SHP77 (cell line): ENCODE results near the gene LNX1.

ENCODE experiments used
- DNase-seq, 2 experiments: peaks; one replicate each; lab custom pipeline; 2025; lab: John Stamatoyannopoulos, UW

Gene LNX1

DNA sequence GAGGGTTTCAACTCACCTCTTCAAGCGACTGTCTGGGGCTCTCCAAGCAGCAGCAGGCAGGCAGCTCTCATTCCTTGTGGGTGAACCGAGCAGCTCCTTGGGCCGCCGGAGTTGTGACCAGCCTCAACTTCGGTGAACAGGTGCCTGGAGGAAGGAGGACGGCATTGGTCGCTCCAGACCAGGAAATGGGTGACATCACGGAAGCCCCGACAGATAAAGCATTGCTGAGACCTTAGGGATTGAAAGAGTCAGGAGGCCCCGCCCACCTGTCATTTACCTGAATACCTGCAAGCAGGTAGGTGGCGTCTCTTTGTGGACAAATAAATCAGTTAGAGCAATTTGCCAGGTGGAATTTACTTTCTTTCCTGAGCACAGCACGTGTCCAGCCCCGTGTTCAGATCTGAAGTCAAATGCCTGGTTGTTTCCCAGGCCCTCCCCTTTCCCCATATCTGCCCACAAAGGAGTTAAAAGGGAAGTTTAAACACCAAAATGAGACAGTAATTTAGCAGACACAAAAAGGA, at the start of gene LNX1:
TSS of gene LNX1 (minus strand) at position 115 of the 521 bp plus-strand sequence. CDS start 17,484 bp downstream, outside the sequence.
- DNase-seq, result no peak

GRCh38 chr4:53640576-53641453, 49.5 kb upstream of the LNX1 start:
- DNase-seq, result peak; percentile 54 to 58

DNA sequence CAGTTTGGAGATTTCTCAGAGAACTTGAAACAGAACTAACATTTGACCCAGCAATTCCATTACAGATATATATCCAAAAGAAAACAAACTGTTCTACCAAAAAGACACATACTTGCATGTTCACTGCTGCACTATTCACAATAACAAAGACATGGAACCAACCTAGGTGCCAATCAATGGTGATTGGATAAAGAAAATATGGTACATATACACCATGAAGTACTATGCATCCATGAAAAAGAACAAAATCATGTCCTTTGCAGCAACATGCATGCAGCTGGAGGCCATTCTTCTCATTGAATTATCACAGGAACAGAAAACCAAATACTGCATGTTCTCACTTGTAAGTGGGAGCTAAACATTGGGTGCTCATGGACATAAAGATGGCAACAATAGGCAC, 47.6 kb upstream of the LNX1 start:
- no peak for DNase-seq

DNA sequence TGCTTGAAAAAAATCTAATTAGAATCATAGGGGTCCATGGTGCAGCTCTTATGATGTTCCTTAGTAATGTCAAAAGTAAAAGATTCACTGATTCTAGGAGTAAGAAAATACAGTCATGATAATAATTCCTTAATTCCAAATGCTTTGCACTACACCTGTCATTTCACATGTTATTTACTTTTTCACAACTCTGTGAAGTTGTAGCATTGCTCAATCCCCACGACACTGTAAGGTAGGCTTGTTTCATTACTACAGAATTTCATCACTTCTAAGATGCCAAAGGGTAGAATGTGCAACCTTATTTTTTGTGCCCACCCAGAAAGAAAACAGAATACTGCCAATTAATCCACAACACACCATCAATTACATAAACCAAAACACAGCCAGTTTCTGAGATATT, 46.1 kb upstream of the LNX1 start:
- no peak for DNase-seq

- no peak for DNase-seq
These were observed 44.6 kb upstream of the LNX1 start for GRCh38 chr4:53635697-53636483.

GRCh38 chr4:53633608-53634007, 42.3 kb upstream of the LNX1 start:
- DNase-seq, result peak in 1 of 2 experiments; percentile 33

GRCh38 chr4:53629296-53629695, 38.0 kb upstream of the LNX1 start:
- no peak for DNase-seq

DNA sequence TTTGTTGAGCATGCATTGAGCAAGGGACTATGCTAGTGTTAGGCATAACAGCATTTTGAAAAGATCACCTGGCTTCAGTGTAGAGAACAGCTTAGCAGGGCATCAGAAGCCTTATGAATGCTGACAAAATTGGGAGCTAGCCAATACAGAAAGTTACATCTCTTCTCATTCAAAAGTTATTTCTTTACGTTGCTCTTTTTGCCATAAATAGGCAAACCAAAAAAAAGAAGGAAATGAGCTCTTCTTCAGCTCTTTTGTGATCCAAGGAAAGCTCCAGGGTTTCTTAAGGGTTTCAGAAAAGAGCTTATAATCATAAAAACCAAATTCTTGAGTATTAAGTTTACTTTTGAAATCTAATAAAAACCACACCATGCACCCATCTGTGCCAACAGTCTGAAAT, 35.2 kb upstream of the LNX1 start:
- DNase-seq, result no peak

- no peak for DNase-seq
These were observed 34.6 kb upstream of the LNX1 start for GRCh38 chr4:53625888-53626287.

DNA sequence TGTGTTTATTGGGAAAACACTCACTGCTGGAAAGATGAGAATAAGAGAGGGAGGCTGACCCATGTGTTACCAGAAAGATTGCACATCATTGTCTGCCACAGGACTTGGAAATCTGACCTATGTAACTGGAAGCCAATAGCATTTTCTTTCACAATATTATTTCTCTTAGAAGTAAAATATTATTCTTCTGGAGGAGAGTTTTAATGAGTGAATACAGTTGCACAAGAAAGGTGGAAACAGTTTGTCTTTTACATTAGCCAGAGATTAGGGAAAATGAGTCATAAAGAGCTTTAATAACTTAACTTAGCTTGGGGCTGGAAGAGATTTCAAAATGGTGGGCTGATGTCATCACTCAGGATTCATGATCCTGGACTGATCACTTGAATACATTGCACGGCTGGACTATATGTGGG, 31.5 kb upstream of the LNX1 start:
- DNase-seq, result no peak

- DNase-seq, result no peak
These were observed 29.7 kb upstream of the LNX1 start for GRCh38 chr4:53620956-53621355.

DNA sequence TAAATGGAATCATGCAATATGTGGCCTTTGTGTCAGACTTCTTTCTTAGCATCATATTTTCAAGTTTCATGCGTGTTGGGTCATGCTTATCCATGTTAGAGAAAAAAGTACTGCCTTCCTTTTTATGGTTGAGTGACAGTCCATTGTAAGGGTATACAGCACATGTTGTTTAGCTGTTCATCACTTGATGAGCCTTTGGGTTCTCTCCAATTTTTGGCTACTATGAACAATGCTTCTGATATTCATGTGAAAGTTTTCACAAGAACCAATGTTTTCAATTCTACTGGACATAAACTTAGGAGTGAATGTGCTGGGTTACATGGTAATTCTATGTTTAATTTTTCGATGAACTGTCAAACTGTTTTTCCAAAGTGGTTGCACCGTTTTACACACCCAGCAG, 28.1 kb upstream of the LNX1 start:
- DNase-seq, result no peak

GRCh38 chr4:53618321-53618720, 27.0 kb upstream of the LNX1 start:
- no peak for DNase-seq

DNA sequence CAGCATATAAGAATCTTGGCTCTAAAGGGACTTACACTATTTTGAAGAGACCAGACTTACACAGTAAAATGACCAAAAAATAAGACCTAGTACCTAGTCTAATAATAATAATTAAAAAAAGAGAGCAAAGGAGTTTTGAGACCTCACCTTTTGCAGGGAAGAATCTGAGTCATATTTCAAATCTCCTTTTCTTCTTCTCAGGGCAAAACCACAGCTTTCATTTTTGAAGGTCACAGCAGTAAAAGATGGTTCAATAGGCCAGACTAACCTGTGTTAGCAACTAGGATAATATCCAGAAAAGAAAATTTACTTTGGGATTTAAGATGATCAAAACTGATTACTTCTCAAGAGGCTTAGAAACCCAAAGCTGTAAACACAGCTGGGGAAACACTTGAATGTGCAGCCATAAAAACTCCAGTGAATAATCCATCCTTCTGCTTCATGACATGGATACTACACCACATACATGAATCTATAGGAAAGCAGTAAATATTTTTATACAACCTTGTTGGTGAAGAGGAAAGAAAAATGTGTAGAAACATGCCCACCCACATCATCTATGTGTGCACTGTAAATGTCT, 25.9 kb upstream of the LNX1 start:
- peak; percentile 65 to 81 for DNase-seq

GRCh38 chr4:53616219-53616618, 24.9 kb upstream of the LNX1 start:
- DNase-seq, result peak in 1 of 2 experiments; percentile 17

DNA sequence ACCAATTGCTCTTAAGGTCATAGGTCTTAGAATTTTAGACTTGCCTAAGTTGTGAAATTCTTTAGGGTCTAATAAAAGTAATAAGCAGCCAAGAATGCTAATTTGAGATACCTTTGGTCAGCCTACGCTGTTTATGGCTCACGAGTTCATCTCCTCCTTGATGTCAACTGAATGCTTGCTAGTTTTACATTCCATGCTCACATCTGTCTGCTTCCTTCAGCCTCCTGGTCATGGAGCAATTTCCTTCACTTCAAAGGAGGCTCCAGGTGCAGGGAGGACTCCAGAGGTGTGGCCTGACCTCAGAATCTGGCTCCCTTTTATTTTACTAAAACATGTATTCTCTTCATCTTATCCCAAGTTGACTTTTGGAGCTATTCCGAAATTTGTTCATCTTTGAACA, 23.3 kb upstream of the LNX1 start:
- peak; percentile 44 to 55 for DNase-seq

DNA sequence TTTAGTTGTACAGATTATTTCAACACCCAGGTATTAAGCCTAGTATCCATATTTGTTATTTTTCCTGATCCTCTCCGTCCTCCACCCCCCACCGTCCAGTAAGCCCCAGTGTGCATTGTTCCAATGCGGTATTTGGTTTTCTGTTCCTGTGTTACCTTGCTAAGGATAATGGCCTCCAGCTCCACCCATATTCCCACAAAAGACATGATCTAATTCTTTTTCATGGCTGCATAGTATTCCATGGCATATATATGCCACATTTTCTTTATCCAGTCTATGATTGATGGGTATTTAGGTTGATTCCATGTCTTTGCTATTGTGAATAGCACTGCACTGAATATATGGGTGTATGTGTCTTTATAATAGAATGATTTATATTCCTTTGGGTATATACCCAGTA, 22.1 kb upstream of the LNX1 start:
- no peak for DNase-seq

- DNase-seq, result no peak
These were observed 17.4 kb upstream of the LNX1 start for GRCh38 chr4:53608649-53609048.

GRCh38 chr4:53608242-53608641, 17.0 kb upstream of the LNX1 start:
- no peak for DNase-seq

GRCh38 chr4:53605783-53606182, 14.5 kb upstream of the LNX1 start:
- no peak for DNase-seq

DNA sequence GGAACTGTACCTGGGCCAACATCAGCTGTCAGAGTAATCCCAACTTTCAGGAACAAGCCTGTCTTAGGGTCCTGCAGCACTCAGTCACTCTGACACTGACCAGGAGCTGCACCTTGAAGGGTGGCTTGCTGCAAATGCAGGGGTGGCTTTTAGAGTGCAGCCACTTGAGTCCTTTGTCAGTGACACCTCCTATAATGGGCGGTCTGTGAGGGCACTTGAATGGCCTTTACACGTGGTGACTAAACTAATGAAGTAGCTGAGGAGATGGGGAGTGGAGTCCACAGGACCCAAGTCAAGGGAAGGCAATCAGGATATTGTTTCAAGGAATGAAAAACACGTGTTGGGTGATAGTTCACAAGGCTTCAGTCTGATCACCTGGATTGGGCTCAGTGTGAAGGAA, 11.1 kb upstream of the LNX1 start:
- no peak for DNase-seq

GRCh38 chr4:53601251-53601764, 10.0 kb upstream of the LNX1 start:
- DNase-seq, result peak; percentile 99
